CD4-positive, alpha-beta T cell treated with Interleukin-17A for 4 hours (primary cell): ENCODE results near the gene COL6A3.

ENCODE experiments used
- DNase-seq: peaks from one replicate; pipeline ENCODE4 v3.0.0-alpha.2; 2020; ENCODE audit warnings: mixed read lengths

COL6A3 gene, protein sequence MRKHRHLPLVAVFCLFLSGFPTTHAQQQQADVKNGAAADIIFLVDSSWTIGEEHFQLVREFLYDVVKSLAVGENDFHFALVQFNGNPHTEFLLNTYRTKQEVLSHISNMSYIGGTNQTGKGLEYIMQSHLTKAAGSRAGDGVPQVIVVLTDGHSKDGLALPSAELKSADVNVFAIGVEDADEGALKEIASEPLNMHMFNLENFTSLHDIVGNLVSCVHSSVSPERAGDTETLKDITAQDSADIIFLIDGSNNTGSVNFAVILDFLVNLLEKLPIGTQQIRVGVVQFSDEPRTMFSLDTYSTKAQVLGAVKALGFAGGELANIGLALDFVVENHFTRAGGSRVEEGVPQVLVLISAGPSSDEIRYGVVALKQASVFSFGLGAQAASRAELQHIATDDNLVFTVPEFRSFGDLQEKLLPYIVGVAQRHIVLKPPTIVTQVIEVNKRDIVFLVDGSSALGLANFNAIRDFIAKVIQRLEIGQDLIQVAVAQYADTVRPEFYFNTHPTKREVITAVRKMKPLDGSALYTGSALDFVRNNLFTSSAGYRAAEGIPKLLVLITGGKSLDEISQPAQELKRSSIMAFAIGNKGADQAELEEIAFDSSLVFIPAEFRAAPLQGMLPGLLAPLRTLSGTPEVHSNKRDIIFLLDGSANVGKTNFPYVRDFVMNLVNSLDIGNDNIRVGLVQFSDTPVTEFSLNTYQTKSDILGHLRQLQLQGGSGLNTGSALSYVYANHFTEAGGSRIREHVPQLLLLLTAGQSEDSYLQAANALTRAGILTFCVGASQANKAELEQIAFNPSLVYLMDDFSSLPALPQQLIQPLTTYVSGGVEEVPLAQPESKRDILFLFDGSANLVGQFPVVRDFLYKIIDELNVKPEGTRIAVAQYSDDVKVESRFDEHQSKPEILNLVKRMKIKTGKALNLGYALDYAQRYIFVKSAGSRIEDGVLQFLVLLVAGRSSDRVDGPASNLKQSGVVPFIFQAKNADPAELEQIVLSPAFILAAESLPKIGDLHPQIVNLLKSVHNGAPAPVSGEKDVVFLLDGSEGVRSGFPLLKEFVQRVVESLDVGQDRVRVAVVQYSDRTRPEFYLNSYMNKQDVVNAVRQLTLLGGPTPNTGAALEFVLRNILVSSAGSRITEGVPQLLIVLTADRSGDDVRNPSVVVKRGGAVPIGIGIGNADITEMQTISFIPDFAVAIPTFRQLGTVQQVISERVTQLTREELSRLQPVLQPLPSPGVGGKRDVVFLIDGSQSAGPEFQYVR (N-terminal part only)

DNA sequence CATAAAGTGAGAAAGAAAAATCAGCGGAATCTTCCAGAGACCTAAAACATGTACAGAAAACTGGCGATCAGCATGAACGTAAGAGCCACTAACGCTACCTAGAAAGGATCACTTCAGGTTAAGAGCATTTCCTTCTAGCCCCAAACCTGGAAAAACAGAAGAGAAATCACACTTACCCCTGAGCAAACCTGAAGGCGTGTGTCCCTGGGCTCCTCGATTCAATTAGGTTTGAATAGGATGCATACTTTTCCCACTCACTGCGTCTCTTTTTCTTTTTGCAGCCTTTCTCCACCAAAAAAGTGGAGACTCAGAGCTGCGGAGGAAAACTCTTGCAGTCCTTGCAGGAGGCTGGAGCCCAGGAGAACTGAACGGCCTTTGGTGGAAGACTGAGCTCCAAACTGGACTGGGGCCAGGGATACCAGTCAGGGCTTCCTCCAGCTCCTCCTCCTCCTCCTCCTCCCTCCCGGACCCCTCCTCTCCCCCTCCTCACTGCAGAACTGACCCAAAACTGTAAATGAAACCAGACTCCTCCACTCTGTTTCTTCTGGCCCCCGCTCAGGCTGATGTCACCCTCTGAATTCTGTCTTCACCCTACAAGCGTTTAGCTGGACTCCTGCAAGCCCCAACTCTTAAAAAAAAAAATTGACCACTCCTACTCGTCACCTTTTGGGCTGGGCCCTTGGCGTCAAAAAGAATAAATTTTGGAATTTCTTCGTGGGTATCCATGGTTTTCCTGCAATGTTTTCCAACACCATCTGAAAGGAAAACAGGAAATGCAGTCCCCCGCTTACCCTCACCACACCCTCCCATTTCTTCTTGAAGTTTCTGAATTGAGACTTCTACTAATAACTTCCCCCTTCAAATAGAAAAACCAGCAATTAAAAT lies at the start of gene COL6A3:
Gene COL6A3 (minus strand): TSS at position 388 of the 885 bp plus-strand sequence. CDS start 17,347 bp downstream, outside the sequence.
- no peak for DNase-seq

DNA sequence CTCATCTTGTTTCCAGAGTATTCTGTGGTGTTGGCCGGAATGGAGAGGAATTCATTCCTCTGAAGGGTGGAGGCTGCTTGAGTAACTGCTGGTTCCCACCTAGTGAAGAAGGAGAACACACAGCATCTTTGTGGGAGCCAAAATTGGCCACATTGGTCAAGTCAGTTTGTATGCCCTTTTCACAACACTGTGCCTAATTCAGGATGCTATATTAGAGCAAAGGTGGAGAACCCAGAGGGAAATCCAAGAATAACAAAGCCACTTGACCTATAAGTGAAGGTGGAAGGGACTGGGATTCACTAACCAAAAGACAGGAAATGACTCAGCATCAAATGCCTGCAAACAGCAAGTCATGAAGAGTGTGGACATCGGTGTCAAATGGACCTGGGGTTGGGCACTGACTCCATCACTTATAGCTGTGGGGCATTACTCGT lies 45.8 kb upstream of the COL6A3 start:
- DNase-seq, result no peak

DNA sequence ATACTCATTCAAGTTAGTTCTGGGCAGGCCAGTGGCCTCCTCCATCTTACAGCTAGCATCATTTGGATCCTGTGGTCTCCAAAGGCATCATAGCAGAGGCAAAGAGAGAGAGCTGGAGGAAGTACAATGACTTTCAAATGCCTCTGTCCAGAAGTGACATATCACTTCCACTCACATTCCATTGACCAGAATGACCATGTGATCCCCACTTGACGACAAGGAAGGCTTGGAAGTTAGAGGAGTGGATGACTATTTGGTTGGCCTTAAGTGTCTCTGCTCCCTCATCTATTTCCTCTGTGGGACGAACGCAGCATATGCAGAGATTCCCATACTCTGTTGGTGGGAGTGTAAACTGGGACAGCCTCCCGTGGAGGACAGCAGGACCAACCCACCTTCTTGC lies 45.3 kb upstream of the COL6A3 start:
- no peak for DNase-seq

DNA sequence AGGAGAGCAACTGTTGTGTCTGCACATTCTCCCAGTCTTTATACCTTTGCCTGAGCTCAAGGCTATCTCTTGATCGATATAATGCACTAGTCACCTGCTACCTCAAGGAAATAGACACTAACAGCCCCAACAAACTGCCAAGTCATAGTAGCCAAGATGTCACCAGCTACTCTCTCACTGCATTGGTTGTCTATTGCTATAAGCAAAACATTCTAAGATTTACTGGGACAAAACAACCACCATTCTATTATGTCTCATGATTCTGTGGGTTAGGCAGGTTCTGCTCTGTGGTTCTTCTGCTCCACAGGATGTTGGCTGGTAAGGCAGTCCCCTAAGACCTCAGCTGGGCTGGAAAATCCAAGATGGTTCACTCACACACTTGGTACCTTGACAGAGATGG lies 44.6 kb upstream of the COL6A3 start:
- DNase-seq, result no peak

DNA sequence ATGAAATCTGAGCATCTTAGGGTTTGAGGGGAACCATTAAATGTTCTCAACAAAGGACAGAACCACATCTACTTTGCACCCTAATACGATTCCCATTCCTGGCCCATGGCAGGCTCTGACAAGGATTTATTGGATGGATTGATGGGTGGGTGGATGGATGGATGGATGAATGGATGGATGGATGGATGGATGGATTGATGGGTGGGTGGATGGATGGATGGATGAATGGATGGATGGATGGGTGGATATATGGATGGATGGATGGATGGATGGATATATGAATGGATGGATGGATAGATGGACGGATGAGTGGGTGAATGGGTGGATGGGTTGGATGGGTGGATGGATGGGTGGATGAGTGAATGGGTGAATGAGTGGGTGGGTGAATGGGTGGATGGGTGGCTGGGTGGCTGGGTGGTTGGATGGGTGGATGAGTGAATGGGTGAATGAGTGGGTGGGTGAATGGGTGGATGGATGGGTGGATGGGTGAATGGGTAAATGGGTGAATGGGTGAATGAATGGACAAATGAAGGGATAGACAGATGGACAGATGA lies 43.5 kb upstream of the COL6A3 start:
- DNase-seq, result no peak

DNA sequence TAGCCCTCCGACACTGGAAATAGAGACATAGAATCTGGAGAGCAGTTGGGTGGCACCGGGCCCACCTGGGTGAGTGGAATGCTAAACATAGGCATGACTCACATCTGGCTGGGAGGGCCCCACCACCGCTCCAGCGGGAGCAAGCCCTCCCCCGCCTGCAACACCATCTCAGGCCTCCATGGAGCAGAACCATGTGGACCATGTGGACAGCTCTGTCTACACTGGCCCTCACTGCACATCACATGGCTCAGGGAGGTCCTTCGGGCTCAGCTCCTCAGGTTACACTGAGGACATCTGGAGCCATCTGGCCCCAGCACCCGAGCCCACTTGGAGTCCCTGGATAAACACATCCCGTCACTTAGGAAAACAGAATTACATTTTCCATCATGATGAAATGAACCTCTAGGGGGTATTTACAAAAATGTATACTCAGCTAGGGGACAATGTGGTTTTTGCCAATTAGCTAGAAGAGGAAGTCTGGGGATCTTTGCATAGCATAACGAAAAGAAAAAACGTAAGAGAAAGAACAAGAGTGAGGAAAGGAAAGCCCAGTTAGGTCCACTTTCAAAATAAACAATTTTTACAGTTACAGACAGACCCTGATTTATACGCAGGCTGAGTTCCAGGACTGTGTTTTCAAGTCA lies 42.4 kb upstream of the COL6A3 start:
- no peak for DNase-seq

DNA sequence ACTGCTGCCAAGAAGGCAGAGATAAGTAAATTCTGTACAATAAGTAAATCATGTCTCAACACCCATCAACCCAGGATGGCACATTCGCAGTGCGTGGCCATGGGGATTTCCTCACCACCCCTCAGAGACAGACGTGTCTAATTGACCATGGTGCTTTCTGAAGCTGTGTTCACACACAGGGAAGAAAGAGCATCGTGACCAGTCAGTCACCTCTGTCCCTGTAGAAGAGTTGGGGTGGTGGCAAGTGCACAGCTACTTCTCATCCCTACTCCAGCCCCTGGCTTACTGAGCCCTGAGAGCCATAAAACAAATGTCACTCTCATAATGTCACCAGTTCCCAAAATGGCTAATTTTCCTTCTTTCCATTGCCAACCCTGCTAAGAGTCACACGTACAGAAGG lies 41.8 kb upstream of the COL6A3 start:
- no peak for DNase-seq

DNA sequence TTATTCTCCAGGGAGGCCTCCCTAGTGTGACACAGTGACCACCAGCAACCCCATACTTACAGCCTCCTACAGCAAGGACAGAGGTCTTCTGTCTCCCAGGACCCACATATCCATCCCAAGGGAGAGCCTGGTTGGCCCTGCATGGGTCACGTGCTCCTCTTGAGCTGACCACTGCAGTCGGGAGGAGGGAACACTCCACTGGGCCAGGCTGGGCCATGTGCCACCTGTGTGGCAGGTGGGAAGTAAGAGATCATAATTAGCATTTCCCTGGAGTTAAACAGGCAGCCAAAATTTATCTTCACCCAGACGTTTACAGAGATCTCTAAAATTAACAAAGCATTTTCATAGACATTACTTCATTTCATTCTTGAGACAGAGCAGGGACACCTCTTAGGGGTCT lies 39.7 kb upstream of the COL6A3 start:
- no peak for DNase-seq

DNA sequence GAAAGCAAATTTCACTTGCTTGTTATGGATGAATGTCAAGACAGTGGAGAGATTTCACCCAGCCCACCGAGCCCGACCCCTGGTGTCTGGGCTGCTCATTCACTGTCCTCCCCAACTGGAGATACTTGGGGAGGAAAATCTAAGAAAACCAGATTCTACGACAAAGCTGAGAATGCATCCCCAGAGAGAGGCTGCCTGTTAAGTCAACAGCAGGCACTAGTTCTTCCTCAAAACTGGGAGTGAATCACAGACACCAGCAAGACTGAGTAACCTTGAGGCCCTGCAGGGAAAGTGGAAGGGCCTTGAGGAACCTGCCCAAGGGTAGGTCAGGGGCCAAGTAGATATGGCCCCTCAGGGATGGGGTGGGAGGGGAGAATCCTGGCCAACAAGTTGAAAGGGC lies 38.9 kb upstream of the COL6A3 start:
- no peak for DNase-seq

DNA sequence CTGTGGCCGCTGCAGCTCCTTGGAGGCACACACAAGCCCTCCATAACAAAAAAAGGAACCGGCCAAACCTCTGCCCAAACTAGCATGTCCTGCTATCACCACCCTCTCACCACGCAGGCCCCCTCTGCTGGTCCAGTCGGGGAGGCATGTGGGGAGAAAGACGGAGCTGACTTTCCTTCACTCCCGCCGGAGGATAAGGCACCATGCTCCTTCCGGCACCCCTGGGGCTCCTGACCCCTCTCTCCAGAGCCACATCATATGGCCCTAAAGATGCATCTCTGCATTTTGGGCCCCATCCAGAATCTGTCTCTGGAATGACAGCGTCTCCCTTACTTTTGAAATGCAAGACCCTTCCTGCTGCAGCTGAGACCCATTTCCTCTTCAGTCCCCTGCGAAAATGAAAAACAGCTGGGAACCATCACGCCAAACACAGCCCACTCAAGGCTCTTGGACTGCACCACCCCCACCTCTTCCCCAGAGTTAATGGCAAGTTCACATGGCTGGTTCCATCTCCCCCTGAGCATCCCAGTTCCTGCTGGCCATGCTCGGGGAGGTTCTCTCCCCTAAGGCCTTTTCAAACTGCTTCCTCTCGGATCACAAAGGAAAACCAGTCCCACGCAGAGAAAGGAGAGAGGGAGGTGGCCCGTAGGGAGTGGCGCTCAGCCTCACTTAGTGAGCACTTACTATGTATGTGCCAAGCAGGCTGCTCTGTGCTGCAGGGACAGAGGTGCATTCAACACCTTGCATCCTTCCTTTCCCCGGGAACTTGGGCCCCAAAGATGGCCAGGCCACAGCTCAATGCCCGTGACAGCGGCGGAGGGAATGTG lies 37.9 kb upstream of the COL6A3 start:
- no peak for DNase-seq

DNA sequence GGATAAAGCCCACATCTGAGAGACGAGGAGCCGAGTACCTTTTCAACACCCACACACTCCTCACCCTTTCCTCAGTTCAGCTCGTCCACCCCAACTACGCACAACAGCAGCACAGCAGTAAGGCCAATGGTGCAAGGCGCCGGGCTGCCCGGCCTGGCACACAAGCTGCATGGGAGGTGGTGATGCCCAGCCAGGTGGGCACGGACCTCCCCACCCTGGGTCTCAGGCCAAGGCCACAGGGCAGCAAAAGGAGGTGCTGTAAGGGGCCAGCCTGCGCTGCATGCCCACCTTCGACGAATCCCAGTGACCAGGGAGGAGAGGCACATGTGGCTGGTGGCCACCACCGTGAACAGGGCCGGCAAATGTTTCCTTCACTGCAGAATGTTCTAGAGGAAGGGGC lies 36.6 kb upstream of the COL6A3 start:
- DNase-seq, result no peak

DNA sequence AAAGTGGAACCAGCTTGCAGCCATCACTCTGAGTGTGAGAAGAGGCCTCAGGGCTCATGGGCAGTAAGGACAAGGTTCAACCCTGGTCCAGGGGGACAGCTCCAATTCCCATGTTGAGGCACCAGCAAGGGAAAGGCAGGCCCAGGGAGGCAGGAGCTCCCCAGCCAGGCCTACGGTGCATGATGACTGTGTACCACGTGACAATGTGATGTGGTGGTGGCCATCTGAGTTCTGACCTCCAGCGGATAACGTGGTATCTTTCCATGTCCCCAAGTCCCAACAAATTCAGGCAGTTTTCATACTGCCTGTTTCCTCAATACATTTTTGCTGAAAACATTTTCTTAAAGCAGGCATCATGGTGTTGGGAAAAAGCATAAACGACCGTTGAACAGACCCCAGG lies 36.1 kb upstream of the COL6A3 start:
- no peak for DNase-seq

DNA sequence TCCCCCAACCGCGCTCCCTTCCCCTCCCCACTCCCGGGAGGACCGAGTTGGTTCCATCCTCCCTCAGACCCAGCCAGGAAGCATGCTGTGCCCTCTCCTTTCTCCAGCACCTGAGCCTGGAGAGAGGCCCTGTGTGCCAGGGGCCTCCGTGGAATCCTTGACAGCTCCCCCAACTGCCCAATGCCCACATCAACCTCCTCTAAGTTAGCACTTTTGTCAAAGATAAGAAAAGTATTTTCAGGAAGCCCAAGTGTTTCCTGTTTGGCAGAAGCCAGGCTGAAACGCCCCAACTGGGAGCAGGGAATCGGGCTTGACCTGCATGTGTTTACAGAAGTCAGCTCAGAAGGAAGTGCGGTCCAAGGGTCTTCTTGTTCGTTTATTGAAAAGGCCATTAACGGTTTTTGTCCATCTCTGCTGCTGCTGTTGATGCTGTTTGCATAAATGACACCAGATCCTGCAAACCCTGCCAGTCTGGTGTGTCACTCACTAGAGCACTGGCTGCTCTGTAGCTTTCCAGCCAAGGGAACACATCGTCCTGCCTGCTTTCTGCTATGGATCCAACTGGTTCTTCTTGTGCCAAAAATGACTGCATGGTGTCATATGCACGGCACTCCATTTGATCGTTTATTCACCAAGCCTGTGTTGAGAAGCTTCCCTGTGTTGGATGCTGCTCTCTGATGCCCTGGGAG lies 35.4 kb upstream of the COL6A3 start:
- no peak for DNase-seq

DNA sequence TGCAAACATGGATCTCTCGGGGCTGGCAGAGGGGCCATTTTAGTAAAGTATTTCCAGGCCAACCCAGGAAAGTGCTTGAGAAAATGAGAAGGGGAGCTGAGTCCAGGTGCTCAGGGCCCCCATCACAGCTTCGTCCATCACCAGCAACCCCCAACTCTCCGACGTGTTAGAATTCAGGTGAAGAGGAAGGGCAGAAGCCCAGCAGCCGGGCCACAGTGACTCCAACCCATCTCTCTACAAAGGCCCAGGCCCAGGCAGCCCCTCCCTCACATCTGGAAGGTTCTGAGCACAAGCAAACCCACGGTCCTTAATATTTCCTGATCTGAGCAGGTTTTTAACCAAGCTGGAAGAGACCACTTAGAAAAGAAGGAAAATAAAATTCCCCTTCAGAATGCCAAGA lies 34.7 kb upstream of the COL6A3 start:
- DNase-seq, result no peak

DNA sequence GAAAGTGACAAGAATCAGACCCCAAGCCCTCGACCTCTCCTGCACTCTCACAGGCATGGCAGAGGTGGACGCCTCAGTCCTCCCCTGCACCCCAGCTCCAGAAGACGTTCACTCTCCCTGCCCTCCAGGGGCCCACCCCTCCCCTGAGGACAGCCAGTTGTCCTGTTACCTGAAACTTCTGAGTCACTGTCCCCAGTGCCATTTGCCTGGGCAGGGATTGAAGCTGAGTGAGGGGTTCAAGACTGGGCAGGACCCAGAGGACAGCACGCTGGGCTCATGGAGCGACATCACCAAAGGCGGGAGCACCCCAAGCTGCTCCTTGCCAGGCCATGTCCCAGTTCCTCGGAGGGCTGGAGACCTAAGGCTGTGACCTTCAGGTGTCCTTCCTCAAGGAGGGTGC lies 34.2 kb upstream of the COL6A3 start:
- no peak for DNase-seq

DNA sequence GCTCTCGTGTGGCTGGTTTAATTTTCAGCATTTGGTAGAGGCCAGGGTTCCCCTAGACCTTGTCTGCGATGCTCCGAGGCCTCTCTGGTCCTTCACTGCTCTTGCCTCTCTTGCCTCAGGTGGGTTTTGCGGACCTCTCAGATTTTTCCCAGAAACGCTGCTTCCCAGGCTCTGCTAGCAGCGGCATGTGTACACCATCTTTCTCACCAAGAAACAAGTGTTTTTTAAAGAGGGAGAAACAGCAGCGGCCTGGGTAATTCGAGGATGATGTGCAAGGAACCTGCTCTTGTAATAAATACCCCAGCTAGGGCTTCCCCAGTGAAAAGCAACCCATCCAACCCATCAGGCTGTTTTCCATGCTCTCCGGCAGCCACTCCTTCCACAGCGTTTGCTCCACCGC lies 33.5 kb upstream of the COL6A3 start:
- no peak for DNase-seq

DNA sequence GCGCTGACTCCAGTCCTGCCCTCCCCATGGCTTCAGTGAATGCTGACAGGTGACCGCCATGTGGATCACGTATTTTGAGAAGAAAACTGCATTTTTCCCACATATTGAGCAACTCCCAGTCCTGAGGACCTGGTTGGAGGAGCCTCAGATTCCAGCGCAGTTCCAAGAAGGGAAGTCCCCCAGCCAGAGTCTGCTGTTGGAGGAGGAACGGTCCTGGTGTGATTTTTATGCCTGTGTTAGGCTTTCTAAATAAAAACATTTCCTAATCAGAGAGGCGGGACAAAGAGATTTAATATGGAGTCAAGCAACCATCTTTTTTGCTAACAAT lies 32.3 kb upstream of the COL6A3 start:
- DNase-seq, result no peak

DNA sequence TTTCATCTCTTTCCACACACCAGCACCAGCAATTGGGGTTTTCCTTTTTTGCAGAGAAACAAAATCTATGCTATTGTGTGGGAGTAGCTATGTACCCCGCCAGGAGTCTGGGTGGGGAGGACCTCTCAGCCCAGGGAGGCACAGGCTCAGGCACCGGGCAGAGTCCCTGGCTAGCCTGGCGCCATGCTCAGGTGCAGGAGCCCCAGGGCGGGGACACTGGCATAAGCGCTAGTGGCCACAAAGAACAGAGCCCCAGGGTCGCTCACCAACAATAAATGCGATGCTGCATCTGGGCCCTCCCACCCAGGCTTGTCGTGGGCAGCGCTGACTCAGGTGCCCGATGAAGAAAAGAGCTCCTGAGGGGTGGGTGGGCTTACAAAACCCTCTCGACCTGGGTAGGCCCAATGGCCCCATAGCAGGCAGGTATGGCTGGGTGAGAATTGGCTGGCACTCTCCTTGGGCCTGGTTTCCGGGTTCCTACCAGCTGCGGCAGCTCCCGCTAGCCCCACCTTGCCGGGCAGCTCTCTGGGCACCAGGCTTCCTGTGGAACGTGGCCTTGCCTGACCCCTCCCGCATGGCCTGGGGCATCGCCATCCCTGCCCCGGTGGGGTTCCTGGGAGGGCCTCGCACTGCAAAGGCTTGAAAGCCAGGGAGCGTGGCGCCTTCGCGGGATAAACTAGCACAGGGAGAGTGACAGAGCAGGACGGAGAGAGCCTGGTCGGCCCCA lies 31.8 kb upstream of the COL6A3 start:
- no peak for DNase-seq

DNA sequence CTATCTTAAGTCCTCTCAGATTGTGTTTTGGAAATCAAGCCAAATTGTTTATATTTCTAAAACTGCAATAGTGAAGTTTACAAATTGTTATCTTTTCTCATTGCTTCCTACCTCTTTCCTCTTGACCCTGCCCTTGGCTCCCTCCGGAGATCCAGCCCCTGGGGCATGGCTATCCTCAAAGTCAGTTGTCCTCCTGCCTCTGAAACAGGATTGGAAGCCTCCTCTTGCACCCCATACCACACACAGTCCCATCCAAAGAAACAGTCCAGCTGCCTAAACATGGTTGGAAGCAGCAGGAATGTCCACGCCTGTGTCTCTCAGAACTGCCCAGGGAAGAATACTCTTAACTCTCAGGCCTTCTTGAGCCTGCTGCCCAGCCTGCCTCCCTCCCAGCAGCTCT lies 30.1 kb upstream of the COL6A3 start:
- DNase-seq, result no peak
